ENCODE results near the gene FGGY.

FGGY gene

DNA sequence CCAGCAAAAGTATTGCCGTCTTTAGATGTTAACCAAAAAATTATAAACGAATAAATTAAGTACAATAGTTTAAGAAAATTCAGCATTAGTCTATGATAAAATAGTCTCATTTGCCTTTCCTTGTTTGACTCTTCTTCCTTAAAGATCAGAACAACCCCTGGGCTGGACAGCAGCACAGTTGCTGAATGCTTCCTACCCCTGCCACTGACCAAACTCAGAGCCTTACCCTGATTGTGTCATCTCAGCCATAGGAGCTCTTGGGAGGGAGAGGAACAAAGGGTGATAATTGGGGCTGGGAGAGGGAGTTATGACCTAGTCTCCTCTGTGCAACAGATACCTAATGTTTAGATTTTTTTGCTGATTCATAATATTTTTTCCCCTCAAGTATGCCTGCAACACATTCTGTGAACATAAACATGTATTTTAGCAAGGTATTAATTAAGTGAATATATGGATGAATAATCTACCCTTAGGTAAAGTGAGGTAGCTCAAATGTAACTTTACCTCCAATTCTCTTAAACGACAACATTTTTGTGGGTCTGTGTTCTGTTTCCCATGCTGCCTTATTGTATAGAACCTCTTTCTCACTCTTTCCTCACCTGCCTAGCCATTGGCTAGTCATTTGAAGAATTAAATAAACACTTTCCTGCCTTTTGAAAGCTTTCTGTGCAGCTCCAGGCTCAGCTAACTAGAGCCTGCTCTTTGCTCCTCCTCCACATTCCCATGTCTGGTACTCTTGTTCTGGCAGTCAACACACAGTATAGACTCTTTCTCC lies 46.1 kb downstream of the FGGY start:
- H3K27me3 ChIP-seq (replicated peaks; ENCODE audit: control insufficient read depth, insufficient read depth, low read length), result no peaks in the 10 kb centered on the region
- TF ChIP-seq, protein P1, sequence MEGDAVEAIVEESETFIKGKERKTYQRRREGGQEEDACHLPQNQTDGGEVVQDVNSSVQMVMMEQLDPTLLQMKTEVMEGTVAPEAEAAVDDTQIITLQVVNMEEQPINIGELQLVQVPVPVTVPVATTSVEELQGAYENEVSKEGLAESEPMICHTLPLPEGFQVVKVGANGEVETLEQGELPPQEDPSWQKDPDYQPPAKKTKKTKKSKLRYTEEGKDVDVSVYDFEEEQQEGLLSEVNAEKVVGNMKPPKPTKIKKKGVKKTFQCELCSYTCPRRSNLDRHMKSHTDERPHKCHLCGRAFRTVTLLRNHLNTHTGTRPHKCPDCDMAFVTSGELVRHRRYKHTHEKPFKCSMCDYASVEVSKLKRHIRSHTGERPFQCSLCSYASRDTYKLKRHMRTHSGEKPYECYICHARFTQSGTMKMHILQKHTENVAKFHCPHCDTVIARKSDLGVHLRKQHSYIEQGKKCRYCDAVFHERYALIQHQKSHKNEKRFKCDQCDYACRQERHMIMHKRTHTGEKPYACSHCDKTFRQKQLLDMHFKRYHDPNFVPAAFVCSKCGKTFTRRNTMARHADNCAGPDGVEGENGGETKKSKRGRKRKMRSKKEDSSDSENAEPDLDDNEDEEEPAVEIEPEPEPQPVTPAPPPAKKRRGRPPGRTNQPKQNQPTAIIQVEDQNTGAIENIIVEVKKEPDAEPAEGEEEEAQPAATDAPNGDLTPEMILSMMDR (IDR thresholded peaks at IDR 0.05; ENCODE audit: insufficient read depth, low read length, poor library complexity, severe bottlenecking), result no peak
- no peak overlapping the region for H3K4me3 ChIP-seq (replicated peaks; ENCODE audit: low read depth, low read length)
- no peaks in the 10 kb centered on the region for H3K36me3 ChIP-seq (ENCODE audit: control insufficient read depth, insufficient read depth, low read length)
- no peak for DNase-seq (ENCODE audit: extremely low read depth, insufficient read length)

DNA sequence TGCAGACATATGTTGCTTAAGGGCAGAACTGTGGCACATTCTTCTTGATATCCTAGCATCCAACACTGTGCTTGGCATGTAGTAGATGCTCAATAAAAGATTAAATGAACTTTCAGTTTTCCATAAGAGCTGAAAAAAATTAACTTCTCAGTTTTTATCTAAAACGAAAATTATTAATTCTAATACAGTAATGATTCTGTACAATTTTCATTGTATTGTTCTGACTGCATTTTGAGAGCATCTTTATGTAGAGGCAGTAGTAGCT lies 46.6 kb downstream of the FGGY start:
- no peak overlapping the region for H3K4me3 ChIP-seq (replicated peaks; ENCODE audit: low read depth, low read length)
- no peaks in the 10 kb centered on the region for H3K36me3 ChIP-seq (ENCODE audit: control insufficient read depth, insufficient read depth, low read length)
- no peak for DNase-seq (ENCODE audit: extremely low read depth, insufficient read length)
- H3K27me3 ChIP-seq (replicated peaks; ENCODE audit: control insufficient read depth, insufficient read depth, low read length), result no peaks in the 10 kb centered on the region
- TF ChIP-seq, protein P1 (IDR thresholded peaks at IDR 0.05; ENCODE audit: insufficient read depth, low read length, poor library complexity, severe bottlenecking), result no peak

DNA sequence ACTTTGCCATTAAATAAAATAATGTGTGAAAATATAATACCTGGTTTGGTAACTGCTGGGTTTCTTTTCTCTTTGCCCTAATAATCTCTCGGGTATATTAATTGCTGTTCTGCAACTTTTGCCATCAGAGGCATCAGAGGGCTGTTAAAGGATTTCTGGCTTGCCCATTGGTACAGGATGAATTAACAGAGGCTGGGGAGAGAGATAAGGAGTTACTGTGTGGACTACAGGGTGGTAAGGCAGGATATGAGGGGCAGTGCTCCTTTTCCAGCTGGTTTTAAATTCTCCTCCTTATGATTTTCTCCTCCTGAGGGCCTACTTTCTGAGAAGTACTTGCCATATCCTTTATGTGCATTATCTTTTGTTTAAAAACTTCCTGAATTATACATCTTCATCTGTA lies 48.3 kb downstream of the FGGY start:
- Histone ChIP-seq H3K4me3 (replicated peaks; ENCODE audit: low read depth, low read length) (no peak overlapping the region), H3K36me3 (ENCODE audit: control insufficient read depth, insufficient read depth, low read length) (no peaks in the 10 kb centered on the region), H3K27me3 (replicated peaks; ENCODE audit: control insufficient read depth, insufficient read depth, low read length) (no peaks in the 10 kb centered on the region)
- TF ChIP-seq, protein P1 (IDR thresholded peaks at IDR 0.05; ENCODE audit: insufficient read depth, low read length, poor library complexity, severe bottlenecking), result no peak
- DNase-seq (ENCODE audit: extremely low read depth, insufficient read length), result no peak

DNA sequence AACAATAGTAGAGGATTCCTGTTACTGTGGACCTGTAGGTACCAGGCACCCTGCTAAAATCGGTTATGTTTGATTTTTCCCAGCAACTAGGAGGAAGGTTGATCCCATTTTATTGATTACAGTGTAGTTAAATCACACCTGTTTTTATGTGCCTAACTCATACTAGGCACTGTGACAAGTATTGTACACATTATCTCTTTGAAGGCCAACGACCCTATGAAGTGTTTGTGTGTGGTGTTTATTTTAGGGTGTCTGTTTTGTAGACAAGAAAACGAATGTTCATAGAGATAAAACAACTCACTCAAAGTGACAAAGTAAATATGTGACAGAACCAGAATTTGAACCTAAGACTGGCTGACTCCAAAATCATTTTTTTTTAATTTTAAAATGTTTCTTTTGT lies 49.5 kb downstream of the FGGY start:
- Histone ChIP-seq H3K27me3 (replicated peaks; ENCODE audit: control insufficient read depth, insufficient read depth, low read length) (no peaks in the 10 kb centered on the region), H3K4me3 (replicated peaks; ENCODE audit: low read depth, low read length) (no peak overlapping the region), H3K36me3 (ENCODE audit: control insufficient read depth, insufficient read depth, low read length) (no peaks in the 10 kb centered on the region)
- DNase-seq (ENCODE audit: extremely low read depth, insufficient read length), result no peak
- TF ChIP-seq, protein P1 (IDR thresholded peaks at IDR 0.05; ENCODE audit: insufficient read depth, low read length, poor library complexity, severe bottlenecking), result no peak

DNA sequence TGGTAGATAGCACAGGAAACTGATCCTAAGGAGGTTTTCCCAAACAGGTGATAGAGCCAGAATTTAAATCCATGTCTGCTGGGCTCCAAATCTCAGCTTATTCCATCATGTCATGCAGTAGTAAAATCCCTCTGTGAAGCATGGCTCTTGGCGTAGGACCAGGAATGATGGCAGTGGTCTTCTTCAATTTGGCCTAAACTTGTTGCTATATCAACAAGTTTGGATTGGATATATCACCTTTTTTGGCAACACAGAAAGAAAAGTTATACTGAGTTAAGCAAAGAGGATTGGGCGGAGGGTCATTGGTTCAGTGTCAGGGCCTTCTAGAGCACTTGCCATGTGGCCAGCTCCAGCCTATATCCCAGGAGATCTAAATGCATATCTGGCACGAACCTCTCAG lies 52.2 kb downstream of the FGGY start:
- no peak for DNase-seq (ENCODE audit: extremely low read depth, insufficient read length)
- Histone ChIP-seq H3K36me3 (ENCODE audit: control insufficient read depth, insufficient read depth, low read length) (no peaks in the 10 kb centered on the region), H3K27me3 (replicated peaks; ENCODE audit: control insufficient read depth, insufficient read depth, low read length) (no peaks in the 10 kb centered on the region), H3K4me3 (replicated peaks; ENCODE audit: low read depth, low read length) (no peak overlapping the region)
- TF ChIP-seq, protein P1 (IDR thresholded peaks at IDR 0.05; ENCODE audit: insufficient read depth, low read length, poor library complexity, severe bottlenecking), result no peak

DNA sequence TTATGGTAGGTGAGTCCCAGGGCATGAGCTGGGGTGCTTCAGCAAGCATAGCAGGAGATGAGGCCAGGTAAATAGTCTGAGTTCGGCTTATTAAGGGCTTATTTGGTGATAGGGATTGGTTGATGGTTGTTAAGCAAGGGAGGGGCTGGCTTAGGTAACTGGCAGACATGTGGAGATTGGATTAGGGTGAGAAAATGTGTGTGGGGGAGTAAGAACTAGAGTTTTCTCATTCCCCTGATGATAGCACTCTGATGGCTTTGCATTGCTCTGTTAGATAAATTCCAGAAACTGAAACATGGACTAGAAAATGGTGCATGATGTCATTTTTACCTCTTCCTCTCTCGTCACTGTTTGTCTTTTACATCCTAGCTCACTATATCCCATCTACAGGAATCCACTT lies 53.6 kb downstream of the FGGY start:
- Histone ChIP-seq H3K4me3 (replicated peaks; ENCODE audit: low read depth, low read length) (no peak overlapping the region), H3K27me3 (replicated peaks; ENCODE audit: control insufficient read depth, insufficient read depth, low read length) (no peaks in the 10 kb centered on the region), H3K36me3 (ENCODE audit: control insufficient read depth, insufficient read depth, low read length) (no peaks in the 10 kb centered on the region)
- no peak for DNase-seq (ENCODE audit: extremely low read depth, insufficient read length)
- TF ChIP-seq, protein P1 (IDR thresholded peaks at IDR 0.05; ENCODE audit: insufficient read depth, low read length, poor library complexity, severe bottlenecking), result no peak

Data from GM06990 (cell line).